A549 (cell line): ENCODE data around the gene TRANK1. TPM values are rescaled to one million over a fixed set of nuclear protein-coding genes. Genes with fewer than 3 reads are reported as not detected.
A peak's percentile ranks its signal among the peaks of the same experiment; 100 is the strongest.

Experiments used
- ATAC-seq, 2 experiments: fragments of 200-7000 bp in 1 of 2; fragments of >200 bp in 1 of 2; cut with Nextera tagmentation in 1 of 2; cut with Tn5 transposase in 1 of 2; 3 replicates each; pipeline versions ENCODE4 v1.8.0 to v1.9.1; 2018 to 2020; ENCODE audit warnings: mild to moderate bottlenecking in 1 of 2, moderate library complexity in 1 of 2
- CTCF ChIA-PET: fragments of 300-600 bp; sonication (Branson Sonifier 250); formaldehyde crosslinking; extraction: SDS; loops from one replicate; lab custom pipeline; 2021; ENCODE audit warnings: antibody characterized with exemption, inconsistent platforms; lab: Yijun Ruan, JAX
- POLR2A ChIA-PET: fragments of 350-600 bp; formaldehyde crosslinking; extraction: SDS; loops from one replicate; lab custom pipeline; 2021; ENCODE audit warnings: antibody characterized with exemption, inconsistent platforms; lab: Yijun Ruan, JAX
- DNase-seq, 2 experiments: peaks; one replicate each; pipeline versions ENCODE4 v3.0.0 to v3.0.0-alpha.2; 2011 to 2016; ENCODE audit warnings: low read depth in 1 of 2, low spot score in 1 of 2
- FAIRE-seq: peaks from 2 replicates; lab custom pipeline; 2011; peaks lifted over from hg19 to GRCh38; lab: Jason Lieb, UNC
- H3K27ac ChIP-seq, 2 experiments: fragments of >200 bp; sonication (Bioruptor Twin); formaldehyde crosslinking; 3 replicates each; pipeline ENCODE4 v1.5.1; 2016 to 2017
- H3K4me1 ChIP-seq: fragments of >200 bp; sonication (Bioruptor Twin); formaldehyde crosslinking; 3 replicates; pipeline ENCODE4 v1.6.1; 2016
- H3K4me2 ChIP-seq: fragments of >200 bp; sonication (Bioruptor Twin); formaldehyde crosslinking; 3 replicates; pipeline ENCODE4 v1.6.1; 2016
- H3K4me3 ChIP-seq: fragments of >200 bp; sonication (Bioruptor Twin); formaldehyde crosslinking; 3 replicates; pipeline ENCODE4 v1.5.1; 2016
- H3K9me3 ChIP-seq: fragments of >200 bp; sonication (Bioruptor Twin); formaldehyde crosslinking; 3 replicates; pipeline ENCODE4 v1.6.1; 2016
- CEBPB ChIP-seq, 2 experiments: fragments of >200 bp in 1 of 2; sonication (Bioruptor Twin) in 1 of 2; formaldehyde crosslinking in 1 of 2; IDR thresholded peaks; 2 replicates each; pipeline ENCODE4 v1.6.1; 2012 to 2016
- CHD2 ChIP-seq: fragments of 150-350 bp; IDR thresholded peaks from 2 replicates; pipeline ENCODE4 v1.6.1; 2014; ENCODE audit warnings: low read length; ENCODE audit not compliant: partially characterized antibody
- CTCF ChIP-seq: fragments of >200 bp; sonication (Bioruptor Twin); formaldehyde crosslinking; IDR thresholded peaks from 3 replicates; pipeline ENCODE4 v1.5.1; 2016
- E2F6 ChIP-seq: IDR thresholded peaks from 2 replicates; pipeline ENCODE4 v1.6.1; 2012; ENCODE audit warnings: low read depth, borderline replicate concordance
- EHF ChIP-seq: fragments of 250-450 bp; sonication (Bioruptor Pico); IDR thresholded peaks from 2 replicates; pipeline ENCODE4 v1.5.0; 2020; ENCODE audit warnings: mild to moderate bottlenecking
- HMGXB4 ChIP-seq: fragments of 250-450 bp; sonication (Bioruptor Pico); IDR thresholded peaks from 2 replicates; pipeline ENCODE4 v1.5.0; 2021; ENCODE audit warnings: mild to moderate bottlenecking, moderate library complexity, borderline replicate concordance
- KDM5A ChIP-seq: fragments of 200-600 bp; sonication (generic); IDR thresholded peaks from 2 replicates; pipeline ENCODE4 v1.6.1; 2016; ENCODE audit warnings: antibody characterized with exemption, mild to moderate bottlenecking
- NPAS2 ChIP-seq: fragments of 250-450 bp; sonication (Bioruptor Pico); IDR thresholded peaks from 2 replicates; pipeline ENCODE4 v1.8.0; 2022; ENCODE audit warnings: mild to moderate bottlenecking, moderate library complexity, borderline replicate concordance
- RAD21 ChIP-seq, 2 experiments: fragments of >200 bp in 1 of 2; sonication (Bioruptor Twin) in 1 of 2; formaldehyde crosslinking in 1 of 2; IDR thresholded peaks in 1 of 2; conservative IDR thresholded peaks in 1 of 2; 2 replicates in 1 of 2; 3 replicates in 1 of 2; pipeline ENCODE4 v1.6.1; 2012 to 2018; ENCODE audit warnings: inconsistent platforms in 1 of 2
- RCOR1 ChIP-seq: fragments of 150-350 bp; IDR thresholded peaks from 2 replicates; pipeline ENCODE4 v1.6.1; 2014; ENCODE audit warnings: antibody characterized with exemption, low read length, low read depth
- WGBS: methylation state at CpG from one replicate; pipeline ENCODE4 v1.1.6; 2017; ENCODE audit errors: missing lambda C conversion rate; 5-methylcytosine and 5-hydroxymethylcytosine counted together
- polyA plus RNA-seq, 4 experiments: library from polyadenylated mRNA; depleted of rRNA in 3 of 4; stranded (reverse); fragments of >200 nt; fragmentation: RNase III in 1 of 4; extraction: RNeasy Plus Mini Kit Qiagen cat#74134 plus additional on column Dnase treatment in 1 of 4; gene quantifications; 2 replicates in 3 of 4; 3 replicates in 1 of 4; pipeline ENCODE4 v1.2.3, GENCODE V29; 2011 to 2017
- small RNA-seq, 6 experiments: library from RNA; depleted of rRNA; stranded (forward); fragments of <200 nt; gene quantifications; one replicate each; pipeline ENCODE3, GENCODE V24; 2012

TRANK1 gene
- polyA plus RNA-seq, 2 of the 4 experiments (the other 2 are of a cell fraction): 0.58 to 3.2 TPM

- ChIA-PET CTCF (interaction anchor here (0.6 kb wide), 1 partner anchor 1103 kb away, joined by 3 read pairs; no protein-coding TSS in a partner anchor), POLR2A (no interaction called here)
- H3K9me3 ChIP-seq: no peaks in the 10 kb centered on the region
- TF ChIP-seq E2F6 (no peak), NPAS2 (no peak), CHD2 (no peak), CTCF (no peak), EHF (CRISPR knock-in tag) (no peak), RAD21 (conservative IDR thresholded peaks at IDR 0.05 in 1 of 2, IDR thresholded peaks at IDR 0.05 in 1 of 2) (no peak), HMGXB4 (CRISPR knock-in tag) (no peak), KDM5A (no peak), CEBPB (IDR thresholded peaks at IDR 0.05) (no peak), RCOR1 (no peak)
- 8% methylated on average over 2 of the region's 2 CpGs for WGBS
- H3K4me2 ChIP-seq: no peak overlapping the region
- no peaks in the 10 kb centered on the region for H3K4me1 ChIP-seq
- peak in 1 of 2 experiments; percentile 24; a peak in 1 of 6 replicates for ATAC-seq
- no peak for DNase-seq
- no peak for FAIRE-seq
- no peak overlapping the region for H3K4me3 ChIP-seq
- H3K27ac ChIP-seq: no peak overlapping the region
Observed at GRCh38 chr3:36777424-36778218, 167.2 kb downstream of the TRANK1 start.

Small RNA genes lying within 50 kb of the gene (small RNA-seq; reads per million reads assigned to genes)
- 0 to 0.86 (median 0.10) reads per million in 6 experiments for gene RNU6ATAC4P

Other genes starting within 250 kb of the TRANK1 start
- gene DCLK3, start 180.5 kb downstream of the TRANK1 start, polyA plus RNA-seq (2011; rRNA removed): not detected in 2 replicates
- not detected in 3 replicates for gene DCLK3, start 180.5 kb downstream of the TRANK1 start, polyA plus RNA-seq (2017; fragmentation: RNase III; extraction: RNeasy Plus Mini Kit Qiagen cat#74134 plus additional on column Dnase treatment)
- 9.9 and 15.7 TPM in 2 replicates for gene EPM2AIP1, start 48.1 kb upstream of the TRANK1 start, polyA plus RNA-seq (2011; rRNA removed)
- 10.3 to 11.1 TPM (median 10.3 TPM) in 3 replicates for gene EPM2AIP1, start 48.1 kb upstream of the TRANK1 start, polyA plus RNA-seq (2017; fragmentation: RNase III; extraction: RNeasy Plus Mini Kit Qiagen cat#74134 plus additional on column Dnase treatment)
- 70.2 and 73.1 TPM in 2 replicates for gene MLH1, start 48.5 kb upstream of the TRANK1 start, polyA plus RNA-seq (2011; rRNA removed)
- 60.8 to 62.2 TPM (median 61.8 TPM) in 3 replicates for gene MLH1, start 48.5 kb upstream of the TRANK1 start, polyA plus RNA-seq (2017; fragmentation: RNase III; extraction: RNeasy Plus Mini Kit Qiagen cat#74134 plus additional on column Dnase treatment)
- 39.2 and 66.4 TPM in 2 replicates for gene LRRFIP2, start 229.5 kb upstream of the TRANK1 start, polyA plus RNA-seq (2011; rRNA removed)
- gene LRRFIP2, start 229.5 kb upstream of the TRANK1 start, polyA plus RNA-seq (2017; fragmentation: RNase III; extraction: RNeasy Plus Mini Kit Qiagen cat#74134 plus additional on column Dnase treatment): 46.1 to 48.0 TPM (median 47.6 TPM) in 3 replicates